CD4-positive, alpha-beta T cell treated with Interleukin-10 for 1 hour (primary cell): ENCODE measurements around the gene MAPKAPK3.

Experiments used
- DNase-seq: peaks from one replicate; pipeline ENCODE4 v3.0.0-alpha.2; 2020

The MAPKAPK3 gene

DNA sequence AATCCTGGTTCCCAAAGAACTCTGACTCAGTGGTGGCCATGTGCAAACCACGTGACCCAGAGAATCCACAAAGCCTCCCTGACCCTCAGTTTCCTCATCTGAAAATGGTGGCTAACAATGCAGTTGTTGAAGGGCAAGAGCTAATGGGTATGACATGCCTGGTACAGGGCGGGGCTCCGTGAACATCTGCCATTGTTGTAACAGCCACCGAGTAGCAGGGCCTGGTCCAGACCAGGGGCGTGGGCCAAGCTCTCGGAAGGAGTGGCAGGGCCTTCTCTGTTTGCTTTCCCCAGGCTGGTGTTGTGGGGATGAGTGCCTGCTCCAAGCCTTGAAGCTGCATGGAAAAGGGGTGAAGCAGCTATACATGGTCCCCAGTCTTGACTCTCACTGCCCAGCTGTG lies 13.4 kb downstream of the MAPKAPK3 start:
- no peak for DNase-seq

DNA sequence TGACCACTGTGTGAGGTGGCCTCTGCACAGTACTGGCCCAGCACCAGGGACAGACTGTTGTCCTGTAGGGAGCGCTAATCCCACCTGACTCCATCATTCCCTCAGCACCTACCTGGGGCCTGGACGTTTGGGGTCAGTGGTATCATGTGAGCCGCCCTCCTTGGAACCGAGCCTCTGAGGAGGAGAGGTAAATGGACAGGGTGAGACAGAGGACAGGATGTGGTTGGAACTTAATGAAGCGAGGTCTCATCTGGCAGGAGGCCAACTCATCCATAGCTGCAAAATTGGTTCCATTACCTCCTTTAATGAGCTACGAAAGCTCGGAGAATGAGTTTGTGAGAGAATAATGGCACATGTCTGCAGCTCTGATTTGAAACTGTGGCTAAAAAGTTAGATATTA lies 13.9 kb downstream of the MAPKAPK3 start:
- no peak for DNase-seq

GRCh38 chr3:50632450-50632849 lies 15.5 kb downstream of the MAPKAPK3 start:
- DNase-seq, result no peak

DNA sequence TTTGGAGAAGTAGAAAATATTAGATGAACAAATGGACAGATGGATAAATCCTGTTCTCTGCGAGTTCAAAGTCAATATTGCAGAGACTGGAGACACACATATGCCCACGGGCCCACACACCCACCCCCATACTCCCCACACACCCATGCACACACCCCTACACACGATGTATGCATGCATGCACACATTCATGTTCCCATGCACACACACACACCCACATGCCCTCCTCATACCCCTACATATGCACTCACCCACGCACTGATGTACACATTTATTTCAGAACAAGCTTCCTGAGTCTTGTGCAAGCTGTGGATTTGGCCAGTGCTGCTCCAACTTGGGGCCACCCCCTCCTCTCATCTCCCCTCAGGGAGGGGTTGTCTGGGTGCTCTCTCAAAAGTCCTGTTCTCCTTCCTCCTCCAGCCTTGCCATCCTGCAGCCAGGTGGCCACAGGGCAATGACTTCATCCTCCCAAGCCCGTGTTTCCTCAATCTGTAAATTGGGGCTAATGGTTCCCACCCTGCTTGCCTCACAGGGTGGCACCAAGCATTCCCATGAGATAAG lies 16.4 kb downstream of the MAPKAPK3 start:
- DNase-seq, result no peak

GRCh38 chr3:50635066-50635465 lies 18.1 kb downstream of the MAPKAPK3 start:
- DNase-seq, result no peak

- no peak for DNase-seq
Observed at GRCh38 chr3:50637011-50637410, 20.1 kb downstream of the MAPKAPK3 start.

- no peak for DNase-seq
Observed at GRCh38 chr3:50637945-50638344, 21.0 kb downstream of the MAPKAPK3 start.

GRCh38 chr3:50639055-50639494 lies 22.1 kb downstream of the MAPKAPK3 start:
- no peak for DNase-seq

DNA sequence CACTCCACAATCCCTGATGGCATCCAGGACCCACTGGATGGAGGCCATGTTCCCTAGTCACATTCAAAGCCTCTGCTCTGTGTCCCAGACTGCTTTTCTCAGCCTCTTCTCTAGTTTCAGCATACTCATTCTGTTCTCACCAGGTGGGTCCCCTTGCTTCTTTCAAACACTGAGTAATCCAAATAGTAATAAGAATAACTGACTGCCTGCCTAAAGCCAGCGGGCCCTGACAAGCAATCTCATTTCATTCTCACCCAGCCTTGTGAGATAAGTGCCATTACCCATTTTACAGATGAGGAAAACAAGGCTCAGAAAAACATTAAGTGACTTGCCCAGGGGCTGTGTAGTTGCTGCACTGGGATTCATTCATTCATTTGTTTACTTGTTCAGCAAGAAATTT lies 25.4 kb downstream of the MAPKAPK3 start:
- no peak for DNase-seq

DNA sequence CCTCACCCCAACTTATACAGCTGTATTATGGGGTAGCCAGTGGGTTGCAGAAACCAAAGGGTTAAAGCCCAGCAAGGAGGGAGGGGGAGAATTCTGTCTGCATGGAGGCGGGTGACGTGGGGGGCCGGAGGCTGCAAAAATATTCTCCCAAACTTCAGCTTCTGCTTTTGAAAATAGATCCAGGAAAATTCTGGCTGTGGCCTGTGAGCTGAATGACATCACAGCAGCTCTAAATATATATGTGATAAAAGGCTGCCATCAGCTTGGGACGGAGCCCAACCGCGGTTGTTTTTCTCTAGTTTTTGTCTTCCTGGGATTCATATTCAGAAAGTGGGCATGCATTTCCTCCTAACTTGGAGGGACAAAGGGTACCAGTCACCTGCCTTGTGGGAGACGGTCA lies 27.6 kb downstream of the MAPKAPK3 start:
- no peak for DNase-seq

- DNase-seq, result no peak
Observed at GRCh38 chr3:50645378-50645777, 28.4 kb downstream of the MAPKAPK3 start.

- no peak for DNase-seq
Observed at GRCh38 chr3:50648313-50648712, 31.4 kb downstream of the MAPKAPK3 start.

DNA sequence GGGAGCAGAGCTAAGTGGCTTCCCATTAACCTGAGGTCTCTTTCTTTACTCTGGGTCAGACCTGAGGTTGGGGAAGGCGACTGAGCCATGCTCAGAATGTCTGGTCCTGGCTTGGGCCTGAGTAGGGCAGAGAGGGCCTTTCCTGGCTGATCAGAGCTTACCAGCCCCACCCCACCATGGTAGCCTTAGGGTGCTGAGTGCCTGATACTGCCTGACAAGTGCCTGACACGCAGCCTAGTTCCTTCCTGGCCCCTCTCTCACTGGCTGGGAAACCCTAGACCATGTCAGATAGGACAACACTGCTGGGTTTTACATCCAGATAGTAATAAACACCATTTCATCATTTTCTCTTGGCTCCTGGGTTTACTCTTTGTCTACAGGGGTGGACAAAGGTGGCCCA lies 32.0 kb downstream of the MAPKAPK3 start:
- no peak for DNase-seq

DNA sequence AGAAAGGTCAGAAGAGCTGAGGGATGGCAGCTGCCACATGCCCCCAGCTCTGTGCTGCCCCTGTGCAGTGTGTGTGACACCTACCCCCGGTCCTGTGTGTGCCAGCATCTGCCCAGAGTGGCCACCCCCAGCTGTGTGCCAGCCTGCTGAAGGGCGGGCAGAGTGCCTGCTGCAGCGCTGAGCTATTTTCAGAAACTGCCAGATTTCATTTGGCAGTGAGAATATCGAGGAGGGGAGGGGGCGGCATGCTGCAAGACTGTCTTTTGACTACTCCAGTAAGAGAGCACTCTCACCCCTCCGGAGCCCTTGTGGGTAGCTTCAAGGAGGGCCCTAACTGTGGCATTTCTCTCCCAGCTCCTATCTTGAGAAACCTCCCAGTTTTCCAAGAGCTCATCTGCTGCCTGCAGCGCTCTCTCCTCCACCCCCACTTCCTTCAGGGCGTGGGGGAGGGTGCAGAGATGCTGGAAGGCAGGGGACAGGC lies 32.5 kb downstream of the MAPKAPK3 start:
- DNase-seq, result no peak

GRCh38 chr3:50650018-50650417 lies 33.1 kb downstream of the MAPKAPK3 start:
- DNase-seq, result no peak

DNA sequence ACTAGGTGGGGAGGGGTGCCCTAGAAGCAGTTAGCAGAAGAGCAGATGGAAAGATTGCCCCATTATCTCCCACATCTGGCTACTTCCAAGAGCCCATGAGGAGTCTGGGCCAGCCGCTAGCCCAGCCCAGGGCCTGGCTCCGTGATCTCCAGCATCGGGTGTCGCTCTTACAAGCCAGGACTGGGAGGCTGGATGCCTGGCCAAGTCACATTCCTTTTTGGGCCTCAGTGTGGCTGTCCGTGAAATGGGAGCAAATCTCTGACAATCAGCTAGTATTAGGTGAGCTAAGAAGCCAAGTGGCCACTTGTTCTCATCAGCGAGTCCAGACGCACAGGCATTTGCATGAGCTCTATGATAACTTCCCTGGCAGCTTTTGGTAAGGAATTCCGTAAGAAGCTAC lies 34.5 kb downstream of the MAPKAPK3 start:
- DNase-seq, result no peak

DNA sequence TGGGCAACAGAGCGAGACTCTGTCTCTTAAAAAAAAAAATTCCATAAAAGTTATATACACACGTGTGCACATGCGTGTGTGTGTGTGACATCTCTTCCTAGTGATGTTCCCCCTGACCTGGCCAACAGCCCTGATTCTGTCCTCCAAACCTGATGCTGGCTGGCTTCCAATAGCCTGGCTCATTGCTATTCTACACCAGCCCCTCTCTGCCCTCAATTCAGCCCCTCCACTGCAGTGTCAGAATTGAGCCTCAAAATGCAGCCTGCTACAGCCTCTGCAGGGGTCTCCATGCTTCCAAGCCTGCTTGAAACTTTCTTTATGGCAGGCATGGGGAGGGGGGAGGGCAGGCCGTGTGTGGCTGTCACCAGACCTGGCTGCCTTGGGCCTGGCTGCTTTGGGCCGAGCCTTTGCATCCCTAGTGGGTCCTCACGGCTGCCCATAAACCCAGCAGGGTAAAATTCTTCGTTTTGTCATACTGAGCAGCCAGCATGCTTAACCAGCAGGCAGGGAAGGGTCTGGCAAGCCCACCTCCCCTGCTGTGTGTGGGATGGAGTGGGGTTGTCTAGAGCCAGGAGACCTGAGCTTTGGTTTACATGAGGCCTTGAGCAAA lies 35.1 kb downstream of the MAPKAPK3 start:
- no peak for DNase-seq

- peak; percentile 65 for DNase-seq
Observed at GRCh38 chr3:50652709-50653108, 35.8 kb downstream of the MAPKAPK3 start.

- no peak for DNase-seq
Observed at GRCh38 chr3:50653937-50654595, 37.1 kb downstream of the MAPKAPK3 start.

DNA sequence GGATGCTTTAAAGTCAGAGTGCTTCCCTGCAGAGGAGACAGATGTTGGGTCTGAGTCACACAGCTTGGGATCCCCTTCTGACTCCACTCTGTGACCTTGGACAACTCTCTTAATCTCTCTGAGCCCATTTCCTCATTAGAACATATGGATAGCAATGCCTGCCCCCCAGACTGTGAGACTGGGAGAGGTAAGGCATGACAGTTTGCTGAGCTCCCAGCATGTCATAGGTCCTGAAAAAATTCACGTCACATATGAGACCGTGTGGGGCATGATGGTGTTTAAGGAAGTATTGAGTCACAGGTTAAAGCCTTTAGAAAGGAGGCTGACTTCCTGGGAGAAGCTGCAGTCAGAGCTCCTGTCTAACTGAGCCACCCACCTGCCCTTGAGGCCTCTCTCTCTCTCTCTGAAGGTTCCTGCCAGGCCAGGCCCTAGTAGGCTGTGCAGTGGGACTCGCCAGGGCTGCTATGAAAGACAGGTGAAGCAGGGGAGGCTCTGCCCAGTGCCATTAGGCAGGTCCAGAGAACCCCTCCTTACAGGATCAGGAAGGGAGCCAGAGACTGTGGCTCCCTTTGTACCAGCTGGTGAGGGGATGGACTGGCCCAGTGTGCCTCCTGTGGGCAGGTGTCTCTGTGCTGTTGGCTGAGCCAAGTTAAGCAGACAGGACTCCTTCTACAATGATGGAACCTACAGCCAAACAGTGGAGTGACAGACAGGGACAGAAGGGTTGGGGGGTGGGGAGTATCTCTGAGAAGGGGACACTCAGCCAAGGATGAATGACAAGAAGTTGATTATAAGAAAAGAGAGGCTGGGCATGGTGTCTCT lies 38.3 kb downstream of the MAPKAPK3 start:
- no peak for DNase-seq

DNA sequence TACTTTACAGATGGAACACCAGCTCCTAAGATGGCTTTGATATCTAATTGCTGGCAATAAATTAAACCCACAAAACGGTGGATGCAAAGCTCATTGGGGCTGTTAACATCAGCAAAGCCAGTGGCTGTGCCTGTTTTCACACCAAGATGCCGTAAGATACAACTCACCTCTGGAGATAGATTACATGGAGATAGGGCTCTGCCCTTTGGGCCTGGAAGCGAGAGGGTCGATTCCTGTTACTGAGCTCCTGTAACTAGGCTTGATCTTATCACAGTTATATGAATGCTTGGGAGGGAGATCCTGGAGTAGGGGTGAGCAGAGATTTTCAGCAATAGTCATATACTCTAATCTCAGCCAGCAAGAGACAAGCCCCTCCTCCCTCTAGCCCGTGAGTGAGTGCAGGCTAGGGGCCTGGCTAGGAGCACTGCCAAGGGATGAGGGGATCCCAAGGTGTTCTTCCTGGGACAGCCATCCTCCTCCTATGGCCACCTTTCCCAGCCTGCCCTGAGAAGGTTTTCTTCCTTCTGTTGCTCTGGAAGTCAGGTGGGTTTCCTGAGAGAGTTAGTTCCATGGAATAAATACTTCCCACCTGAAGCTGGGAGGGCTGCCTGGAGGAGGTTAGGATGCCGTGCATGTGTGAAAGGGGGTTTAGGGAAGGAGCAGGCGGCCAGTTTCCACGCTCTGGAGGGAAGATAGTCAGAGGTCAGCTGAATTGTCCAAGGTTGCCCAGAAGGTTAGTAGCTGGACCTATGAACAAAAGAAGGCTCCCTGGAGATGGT lies 39.7 kb downstream of the MAPKAPK3 start:
- no peak for DNase-seq

DNA sequence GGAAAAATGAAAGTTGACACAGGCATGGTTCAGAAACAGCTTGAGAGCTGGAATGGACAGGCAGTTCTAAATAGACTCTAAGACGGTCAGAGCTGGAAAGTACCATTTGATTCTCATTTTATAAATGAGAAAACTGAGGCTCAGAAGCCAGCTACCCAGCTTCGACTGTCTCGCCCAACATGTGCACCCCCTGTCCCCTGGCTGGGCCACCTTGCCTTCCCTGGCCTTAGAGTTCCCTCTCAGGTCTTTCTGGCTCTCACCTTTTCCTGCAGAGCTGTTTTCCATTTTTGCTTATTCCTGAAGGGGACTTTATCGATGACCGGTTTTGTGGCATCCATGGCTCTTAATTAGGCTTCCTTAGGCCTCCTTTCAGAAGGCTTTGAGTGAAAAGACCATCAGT lies 40.5 kb downstream of the MAPKAPK3 start:
- DNase-seq, result no peak

GRCh38 chr3:50657816-50658215 lies 40.9 kb downstream of the MAPKAPK3 start:
- no peak for DNase-seq
